Measurements from ENCODE around the gene AMPD3.

- no peak for TF ChIP-seq CTCF (IDR thresholded peaks at IDR 0.05; ENCODE audit: low read depth, low read length)
- no peak for TF ChIP-seq EZH2phosphoT487 (IDR thresholded peaks at IDR 0.05; ENCODE audit: low read depth)
These were observed 64.6 kb downstream of the AMPD3 start for GRCh38 chr11:10519630-10520029.
